Endothelial cell of umbilical vein (primary cell): ENCODE results near the gene SKI.

Experiments used
- FOS ChIP-seq: IDR thresholded peaks from 2 replicates; pipeline ENCODE4 v1.6.1; 2011; ENCODE audit warnings: mild to moderate bottlenecking, low read length, moderate library complexity, borderline replicate concordance; ENCODE audit not compliant: insufficient read depth
- JUN ChIP-seq: IDR thresholded peaks from 2 replicates; pipeline ENCODE4 v1.6.1; 2011; ENCODE audit warnings: borderline replicate concordance, low read depth; ENCODE audit not compliant: insufficient read length, insufficient read depth
- POLR2A ChIP-seq: IDR thresholded peaks from 2 replicates; pipeline ENCODE4 v1.6.1; 2012; ENCODE audit warnings: low read depth, mild to moderate bottlenecking, control low read depth, low read length
- TF ChIP-seq, protein P1 (sequence below), 2 donors: IDR thresholded peaks; 1 replicate in 1 of 2; 2 replicates in 1 of 2; pipeline ENCODE4 v1.5.1; 2011; ENCODE audit warnings: low read length in 2 of 2, mild to moderate bottlenecking in 2 of 2, moderate library complexity in 2 of 2, control low read depth in 1 of 2, inconsistent platforms in 1 of 2, low read depth in 1 of 2; ENCODE audit not compliant: insufficient read depth in 1 of 2; ENCODE audit errors: extremely low read depth in 1 of 2

DNA sequence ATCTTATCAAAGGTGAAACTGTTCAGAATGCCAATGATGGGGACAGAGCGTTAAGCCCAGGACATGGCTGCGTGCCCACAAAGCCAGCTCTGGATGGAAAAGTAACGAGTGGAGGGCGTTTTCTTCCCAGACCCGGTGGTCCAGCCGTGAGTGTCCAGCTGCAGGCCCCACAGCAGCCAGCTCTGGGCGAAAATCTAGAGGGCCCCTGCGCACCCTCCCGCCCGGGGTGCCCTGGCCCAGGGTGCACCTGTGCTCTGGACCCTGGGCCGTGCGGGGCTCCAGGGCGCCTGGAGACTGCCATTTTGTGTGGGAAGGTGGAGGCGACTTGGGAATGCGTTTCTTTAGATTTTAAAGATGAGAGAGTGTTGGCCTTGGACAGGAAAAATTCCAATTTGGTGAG is 58.8 kb downstream of the SKI start:
- TF ChIP-seq, protein P1, sequence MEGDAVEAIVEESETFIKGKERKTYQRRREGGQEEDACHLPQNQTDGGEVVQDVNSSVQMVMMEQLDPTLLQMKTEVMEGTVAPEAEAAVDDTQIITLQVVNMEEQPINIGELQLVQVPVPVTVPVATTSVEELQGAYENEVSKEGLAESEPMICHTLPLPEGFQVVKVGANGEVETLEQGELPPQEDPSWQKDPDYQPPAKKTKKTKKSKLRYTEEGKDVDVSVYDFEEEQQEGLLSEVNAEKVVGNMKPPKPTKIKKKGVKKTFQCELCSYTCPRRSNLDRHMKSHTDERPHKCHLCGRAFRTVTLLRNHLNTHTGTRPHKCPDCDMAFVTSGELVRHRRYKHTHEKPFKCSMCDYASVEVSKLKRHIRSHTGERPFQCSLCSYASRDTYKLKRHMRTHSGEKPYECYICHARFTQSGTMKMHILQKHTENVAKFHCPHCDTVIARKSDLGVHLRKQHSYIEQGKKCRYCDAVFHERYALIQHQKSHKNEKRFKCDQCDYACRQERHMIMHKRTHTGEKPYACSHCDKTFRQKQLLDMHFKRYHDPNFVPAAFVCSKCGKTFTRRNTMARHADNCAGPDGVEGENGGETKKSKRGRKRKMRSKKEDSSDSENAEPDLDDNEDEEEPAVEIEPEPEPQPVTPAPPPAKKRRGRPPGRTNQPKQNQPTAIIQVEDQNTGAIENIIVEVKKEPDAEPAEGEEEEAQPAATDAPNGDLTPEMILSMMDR (IDR thresholded peaks at IDR 0.05; ENCODE audit: extremely low read depth in 1 of 2, insufficient read depth in 1 of 2, low read depth in 1 of 2, low read length in 2 of 2): no peak
- TF ChIP-seq JUN (no peak), FOS (no peak), POLR2A (no peak)
